MM.1S (cell line): Measurements from ENCODE around the gene C1orf226.

ENCODE experiments used
- DNase-seq: peaks from one replicate; pipeline ENCODE4 v3.0.0-alpha.2; 2015
- H2AFZ ChIP-seq: fragments of 300-600 bp; sonication (generic); 2 replicates; pipeline ENCODE4 v1.6.0; 2016; ENCODE audit warnings: antibody characterized with exemption, low read length
- H3F3A ChIP-seq: fragments of 300-600 bp; sonication (generic); 2 replicates; pipeline ENCODE4 v1.6.1; 2016; ENCODE audit warnings: mild to moderate bottlenecking, antibody characterized with exemption, low read length, moderate library complexity, mixed read lengths; ENCODE audit not compliant: insufficient read depth
- H3K27ac ChIP-seq: fragments of 300-600 bp; sonication (generic); 2 replicates; pipeline ENCODE4 v1.5.1; 2016; ENCODE audit warnings: mild to moderate bottlenecking, low read length
- H3K27me3 ChIP-seq: fragments of 300-600 bp; sonication (generic); replicated peaks from 2 replicates; pipeline ENCODE4 v1.6.0; 2016; ENCODE audit warnings: low read length; ENCODE audit not compliant: insufficient read depth
- H3K36me3 ChIP-seq: fragments of 300-600 bp; sonication (generic); replicated peaks from 2 replicates; pipeline ENCODE4 v1.6.1; 2016; ENCODE audit warnings: mild to moderate bottlenecking, low read length, mixed read lengths; ENCODE audit not compliant: insufficient read depth
- H3K4me1 ChIP-seq: fragments of 300-600 bp; sonication (generic); 2 replicates; pipeline ENCODE4 v1.6.1; 2016; ENCODE audit warnings: low read length, mixed read lengths
- H3K4me2 ChIP-seq: fragments of 300-600 bp; sonication (generic); 2 replicates; pipeline ENCODE4 v1.6.0; 2016; ENCODE audit warnings: low read depth, low read length
- H3K4me3 ChIP-seq: fragments of 300-600 bp; sonication (generic); 2 replicates; pipeline ENCODE4 v1.5.1; 2016; ENCODE audit warnings: low read length, mixed read lengths
- H3K79me2 ChIP-seq: fragments of 300-600 bp; sonication (generic); 2 replicates; pipeline ENCODE4 v1.6.1; 2016; ENCODE audit warnings: mixed run types, low read length, mixed read lengths
- H3K9ac ChIP-seq: fragments of 300-600 bp; sonication (generic); 2 replicates; pipeline ENCODE4 v1.6.1; 2016; ENCODE audit warnings: low read length, mixed read lengths
- H3K9me2 ChIP-seq: fragments of 300-600 bp; sonication (generic); replicated peaks from 2 replicates; pipeline ENCODE4 v1.6.1; 2016; ENCODE audit warnings: mild to moderate bottlenecking, low read length, mixed read lengths; ENCODE audit not compliant: insufficient read depth
- H3K9me3 ChIP-seq: fragments of 300-600 bp; sonication (generic); replicated peaks from 2 replicates; pipeline ENCODE4 v1.6.1; 2016; ENCODE audit warnings: mild to moderate bottlenecking, low read length, mixed read lengths; ENCODE audit not compliant: insufficient read depth
- H4K20me1 ChIP-seq: fragments of 300-600 bp; sonication (generic); 2 replicates; pipeline ENCODE4 v1.6.1; 2016; ENCODE audit warnings: mild to moderate bottlenecking, low read length, moderate library complexity, mixed read lengths; ENCODE audit not compliant: insufficient read depth
- CTCF ChIP-seq: fragments of 300-600 bp; sonication (generic); IDR thresholded peaks from 2 replicates; pipeline ENCODE4 v1.5.1; 2016; ENCODE audit warnings: antibody characterized with exemption, low read length, mixed read lengths
- EZH2 ChIP-seq: fragments of 300-600 bp; sonication (generic); optimal IDR thresholded peaks from 2 replicates; pipeline ENCODE3; 2017; ENCODE audit warnings: low read depth, mild to moderate bottlenecking, antibody characterized with exemption, low read length, mixed read lengths
- EZH2phosphoT487 ChIP-seq: fragments of 300-600 bp; sonication (generic); IDR thresholded peaks from 2 replicates; pipeline ENCODE4 v1.6.1; 2018; ENCODE audit warnings: antibody characterized with exemption, low read length

The C1orf226 gene

GRCh38 chr1:162398999-162399580, 17.6 kb downstream of the C1orf226 start:
- Histone ChIP-seq H3K27me3 (no peaks in the 10 kb centered on the region), H3K4me2 (no peak overlapping the region), H3F3A (no peaks in the 10 kb centered on the region), H4K20me1 (no peaks in the 10 kb centered on the region), H2AFZ (no peak overlapping the region), H3K4me3 (no peak overlapping the region), H3K4me1 (no peaks in the 10 kb centered on the region), H3K9ac (no peak overlapping the region), H3K27ac (no peak overlapping the region), H3K9me2 (no peaks in the 10 kb centered on the region), H3K79me2 (no peaks in the 10 kb centered on the region), H3K9me3 (no peaks in the 10 kb centered on the region), H3K36me3 (no peaks in the 10 kb centered on the region)
- no peak for DNase-seq
- no peak for TF ChIP-seq EZH2
- no peak for TF ChIP-seq EZH2phosphoT487
- TF ChIP-seq CTCF: no peak

- no peaks in the 10 kb centered on the region for H3K79me2 ChIP-seq
These were observed 19.3 kb downstream of the C1orf226 start for GRCh38 chr1:162400790-162401355.

GRCh38 chr1:162404550-162405160, 23.1 kb downstream of the C1orf226 start:
- no peak overlapping the region for H3K4me3 ChIP-seq
- no peaks in the 10 kb centered on the region for H3K36me3 ChIP-seq
- peaks cover 26% of the 10 kb centered on the region for H3K4me1 ChIP-seq
- H3K9me2 ChIP-seq: no peaks in the 10 kb centered on the region
- no peak overlapping the region for H3K4me2 ChIP-seq
- H3K9me3 ChIP-seq: no peaks in the 10 kb centered on the region
- no peaks in the 10 kb centered on the region for H3K27me3 ChIP-seq
- DNase-seq: no peak
- peaks cover 11% of the 10 kb centered on the region for H3F3A ChIP-seq
- TF ChIP-seq EZH2phosphoT487: no peak
- no peak for TF ChIP-seq EZH2
- no peak for TF ChIP-seq CTCF
- H4K20me1 ChIP-seq: no peaks in the 10 kb centered on the region
- H3K79me2 ChIP-seq: no peaks in the 10 kb centered on the region
- H2AFZ ChIP-seq: no peak overlapping the region
- H3K9ac ChIP-seq: no peak overlapping the region
- H3K27ac ChIP-seq: no peak overlapping the region

More at GRCh38 chr1:162400790-162401355, 19.3 kb downstream of the C1orf226 start:
- Histone ChIP-seq H3K27me3 (no peaks in the 10 kb centered on the region), H2AFZ (no peak overlapping the region), H3K4me2 (no peak overlapping the region), H3K4me1 (0 out of 2 replicates have a peak, but pooled peaks cover 2% of the 10 kb centered on the region), H4K20me1 (no peaks in the 10 kb centered on the region), H3K9me2 (no peaks in the 10 kb centered on the region), H3K27ac (no peak overlapping the region), H3K9ac (no peak overlapping the region), H3K9me3 (no peaks in the 10 kb centered on the region), H3K4me3 (no peak overlapping the region), H3K36me3 (no peaks in the 10 kb centered on the region), H3F3A (no peaks in the 10 kb centered on the region)
- no peak for DNase-seq
- no peak for TF ChIP-seq EZH2
- no peak for TF ChIP-seq EZH2phosphoT487
- TF ChIP-seq CTCF: no peak
